GM13976 (cell line): ENCODE results near the gene ETNK2.

Experiments
- DNase-seq: peaks from one replicate; pipeline ENCODE4 v3.0.0; 2012; ENCODE audit warnings: low spot score
- CTCF ChIP-seq: IDR thresholded peaks from 2 replicates; pipeline ENCODE4 v1.5.1; 2012; ENCODE audit warnings: borderline replicate concordance, mild to moderate bottlenecking; ENCODE audit not compliant: insufficient read depth; ENCODE audit errors: extremely low read depth, missing control alignments, control extremely low read depth
- in situ Hi-C: fragments of 300-500 bp; cut with MboI; formaldehyde crosslinking; loops from one replicate; pipeline ENCODE4 v1.12.0; 2022; ENCODE audit warnings: low sequenced_read_pairs, mixed read lengths, inconsistent platforms; ENCODE audit not compliant: unreplicated experiment

The ETNK2 gene

GRCh38 chr1:204154568-204155255 lies 2.9 kb upstream of the ETNK2 start:
- no peak for DNase-seq
- no peak for TF ChIP-seq CTCF
- in situ Hi-C loops: no loop called here

- in situ Hi-C loops: no loop called here
- no peak for TF ChIP-seq CTCF
These were observed 1.8 kb upstream of the ETNK2 start for GRCh38 chr1:204153667-204154066.

GRCh38 chr1:204152310-204153044 lies 633 bp upstream of the ETNK2 start:
- in situ Hi-C loops: no loop called here
- no peak for DNase-seq

More at GRCh38 chr1:204153667-204154066, 1.8 kb upstream of the ETNK2 start:
- DNase-seq: no peak

GRCh38 chr1:204150702-204151551 lies 917 bp downstream of the ETNK2 start:
- no peak for TF ChIP-seq CTCF
- in situ Hi-C loops: no loop called here
- DNase-seq: no peak

More at GRCh38 chr1:204152310-204153044, 633 bp upstream of the ETNK2 start:
- no peak for TF ChIP-seq CTCF

- in situ Hi-C loops: no loop called here
- DNase-seq: no peak
- no peak for TF ChIP-seq CTCF
These were observed 1.9 kb downstream of the ETNK2 start for GRCh38 chr1:204149635-204150565.
